ENCODE data around the gene STK32A. TPM values are rescaled to one million over a fixed set of nuclear protein-coding genes. Genes with fewer than 3 reads are reported as not detected.

Gene STK32A
- total and polyA plus RNA-seq, 2 donors (not counting 1 experiment from before 2014, with no cell fraction given), result not detected

GRCh38 chr5:147245381-147246165 lies 10.7 kb downstream of the STK32A start:
- H3K9me3 Mint-ChIP-seq (ENCODE audit: insufficient read depth), result no peaks in the 10 kb centered on the region
- no peak for ATAC-seq (ENCODE audit: low read depth)
- H3K27ac Mint-ChIP-seq, result no peak overlapping the region

More at GRCh38 chr5:147245381-147246165, 10.7 kb downstream of the STK32A start:
- Mint-ChIP-seq H3K27me3 (no peaks in the 10 kb centered on the region), H3K4me3 (no peak overlapping the region), H3K4me1 (no peaks in the 10 kb centered on the region)
- WGBS (ENCODE audit: insufficient coverage), result no CpG with 5 or more reads among the region's 3 CpGs
- Histone ChIP-seq H2AFZ (ENCODE audit: insufficient read depth, low read depth, low read length, poor library complexity, severe bottlenecking) (no peak overlapping the region), H3K4me2 (replicated peaks; ENCODE audit: low read depth, low read length, poor library complexity, severe bottlenecking) (no peak overlapping the region), H3K4me1 (ENCODE audit: control insufficient read depth in 2 of 2, insufficient read depth in 2 of 2, low read length in 2 of 2) (no peaks in the 10 kb centered on the region), H3K4me3 (ENCODE audit: control extremely low read depth in 1 of 5, extremely low read depth in 1 of 5, insufficient read depth in 1 of 5, low read depth in 2 of 5, low read length in 4 of 5) (no peak overlapping the region), H3K27me3 (replicated peaks in 1 of 4; ENCODE audit: control extremely low read depth in 1 of 4, control insufficient read depth in 3 of 4, insufficient read depth in 4 of 4, low read length in 3 of 4) (no peaks in the 10 kb centered on the region), H4K20me1 (ENCODE audit: control insufficient read depth, insufficient read depth, low read length, poor library complexity, severe bottlenecking) (no peaks in the 10 kb centered on the region), H3K9ac (ENCODE audit: low read length) (no peak overlapping the region), H3K36me3 (replicated peaks in 1 of 2; ENCODE audit: control extremely low read depth in 1 of 2, control insufficient read depth in 1 of 2, extremely low read depth in 1 of 2, insufficient read depth in 2 of 2, low read length in 1 of 2) (no peaks in the 10 kb centered on the region), H3K9me3 (ENCODE audit: control extremely low read depth in 1 of 3, control insufficient read depth in 2 of 3, insufficient read depth in 1 of 3, low read length in 2 of 3) (no peaks in the 10 kb centered on the region), H3K79me2 (ENCODE audit: control insufficient read depth, insufficient read depth, low read length) (no peaks in the 10 kb centered on the region), H3K27ac (ENCODE audit: low read length in 2 of 2) (no peak overlapping the region)
- ChIA-PET POLR2A (no interaction called here), CTCF (no interaction called here)
- DNase-seq, result no peak
- TF ChIP-seq CTCF (IDR thresholded peaks at IDR 0.05), result no peak
- no peak for TF ChIP-seq EZH2 (IDR thresholded peaks at IDR 0.05; ENCODE audit: borderline replicate concordance, insufficient read depth, low read depth, low read length, poor library complexity, severe bottlenecking)
- intact Hi-C loops (cut with micrococcal nuclease), result no loop called here
